Muscle of back (tissue), 11 donors: Measurements from ENCODE around the gene SNF8. TPM values are rescaled to one million over a fixed set of nuclear protein-coding genes. Genes with fewer than 3 reads are reported as not detected.

ENCODE experiments used
- DNase-seq, 3 donors: peaks; one replicate each; pipeline versions ENCODE4 v3.0.0 to v3.0.0-alpha.2; 2013
- polyA plus RNA-seq, 10 donors: library from polyadenylated mRNA; unstranded; fragments of 120-200 nt; gene quantifications; one replicate each; pipeline ENCODE4 v1.2.1, GENCODE V29; 2013; ENCODE audit not compliant: insufficient read length in 10 of 10

The SNF8 gene
- polyA plus RNA-seq, 10 donors: 59.5 to 78.6 (median 65.4) TPM

DNA sequence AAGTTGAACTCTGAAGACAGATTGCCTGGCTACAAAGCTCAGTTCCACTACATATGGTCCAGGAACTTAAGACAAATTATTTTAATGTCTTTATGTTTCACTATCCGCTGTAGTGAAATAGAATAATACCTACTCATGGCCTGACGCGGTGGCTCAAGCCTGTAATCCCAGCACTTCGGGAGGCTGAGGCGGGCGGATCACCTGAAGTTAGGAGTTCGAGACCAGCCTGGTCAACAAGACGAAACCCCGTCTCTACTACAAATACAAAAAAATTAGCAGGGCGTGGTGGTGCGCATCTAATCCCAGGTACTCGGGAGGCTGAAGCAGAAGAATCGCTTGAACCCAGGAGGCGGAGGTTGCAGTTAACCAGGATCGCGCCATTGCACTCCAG is 614 bp upstream of the SNF8 start:
- peak in 1 of 3 donors; percentile 6 for DNase-seq

DNA sequence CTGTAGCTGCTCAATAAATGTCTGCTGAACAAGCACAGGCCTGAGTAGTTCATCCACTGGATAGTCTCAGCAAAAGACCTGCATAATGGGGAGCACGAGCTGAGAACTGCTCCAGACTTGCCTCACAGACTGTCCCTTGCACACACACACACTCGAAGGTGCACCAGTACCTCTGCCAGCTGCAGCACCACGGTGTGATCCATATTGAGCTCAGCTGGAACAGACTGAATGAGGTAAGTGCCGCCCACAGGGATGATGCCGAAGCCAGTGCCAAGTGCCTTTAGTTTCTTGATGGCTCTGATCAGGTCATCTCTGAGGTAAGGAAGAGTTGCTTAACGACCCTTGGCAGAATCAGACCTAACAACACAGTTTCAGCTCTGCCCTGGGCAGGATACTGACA is 11.6 kb downstream of the SNF8 start:
- no peak for DNase-seq

DNA sequence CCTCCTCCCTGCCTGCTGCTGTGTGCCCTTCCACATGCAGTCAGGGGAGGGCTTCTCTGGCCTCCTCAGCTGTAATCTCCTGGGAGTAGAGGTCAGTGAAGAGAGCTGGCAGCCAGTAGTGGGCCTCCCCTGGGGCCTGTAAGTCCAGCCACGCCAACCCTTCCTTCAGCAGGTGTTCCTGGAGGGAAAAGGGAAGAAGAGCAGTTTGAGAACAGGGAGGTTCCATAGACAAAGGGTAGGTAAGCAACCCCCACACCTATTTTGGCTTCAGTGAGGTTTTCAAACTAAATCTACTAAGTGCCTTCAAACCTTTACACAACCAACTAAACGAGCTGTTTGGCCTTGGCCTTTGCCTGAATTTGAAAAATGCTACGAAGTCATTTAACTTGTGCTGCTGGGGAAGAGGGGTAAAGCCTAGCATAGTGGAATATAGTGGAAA is 14.2 kb downstream of the SNF8 start:
- DNase-seq: no peak

DNA sequence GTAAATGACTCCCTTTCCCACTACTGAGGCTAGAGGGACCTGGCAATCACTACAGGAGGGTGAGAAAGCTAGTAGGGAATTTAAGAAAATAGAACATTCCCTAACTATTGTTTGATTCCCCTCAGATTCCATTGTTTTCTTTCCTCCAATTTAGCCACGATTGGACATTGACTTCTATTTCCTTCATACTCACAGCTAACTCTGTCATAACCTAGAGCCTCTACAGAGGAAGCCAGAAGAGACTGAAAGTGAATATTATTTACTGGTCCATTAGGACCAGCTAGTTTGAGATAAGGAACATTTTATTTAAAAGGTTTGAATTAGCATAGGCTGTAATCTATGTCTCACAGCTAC is 14.9 kb downstream of the SNF8 start:
- no peak for DNase-seq

DNA sequence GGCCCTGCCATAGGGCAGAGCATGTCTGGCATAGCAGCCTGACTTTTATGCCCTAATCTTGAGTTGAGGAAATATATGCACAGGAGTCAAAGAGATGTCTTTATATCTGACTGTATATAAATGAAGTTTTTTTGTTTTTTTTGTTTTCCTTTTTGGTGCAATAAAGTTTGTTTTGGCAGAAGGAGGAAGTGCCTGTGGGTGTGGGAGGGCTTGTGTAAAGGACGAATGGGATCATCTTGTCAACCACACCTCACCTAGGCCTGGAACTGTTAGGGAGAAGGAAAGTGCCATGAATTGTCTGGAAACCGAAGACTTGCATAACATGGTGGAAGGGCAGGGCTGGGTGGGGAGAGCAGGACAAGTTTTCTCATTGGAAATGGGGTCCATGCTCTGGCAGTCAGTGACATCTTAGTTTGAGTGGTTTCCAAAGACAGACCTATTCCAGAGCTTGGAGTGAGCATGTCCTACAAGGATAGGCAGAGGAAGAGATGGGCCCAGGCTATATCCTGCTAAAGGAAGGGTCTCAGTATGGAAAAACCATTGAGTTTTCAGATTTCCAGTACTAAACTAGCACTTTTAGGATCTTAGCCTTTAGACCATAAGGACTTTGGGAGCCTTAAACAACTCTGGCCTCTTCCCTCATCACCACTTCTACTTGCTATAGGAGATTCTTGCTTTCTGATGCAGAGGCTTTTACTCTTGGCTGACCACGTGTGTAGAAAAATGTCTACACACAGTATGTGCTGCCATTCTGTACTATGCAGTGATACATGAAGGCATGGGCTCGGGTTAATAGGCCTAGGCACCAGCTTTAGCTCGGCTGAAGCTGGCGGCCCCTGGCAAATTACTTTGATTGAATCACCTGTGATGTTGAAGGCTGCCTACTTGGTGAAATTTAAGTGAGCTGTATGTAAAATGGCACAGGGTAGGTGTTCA is 15.5 kb downstream of the SNF8 start:
- DNase-seq: no peak

DNA sequence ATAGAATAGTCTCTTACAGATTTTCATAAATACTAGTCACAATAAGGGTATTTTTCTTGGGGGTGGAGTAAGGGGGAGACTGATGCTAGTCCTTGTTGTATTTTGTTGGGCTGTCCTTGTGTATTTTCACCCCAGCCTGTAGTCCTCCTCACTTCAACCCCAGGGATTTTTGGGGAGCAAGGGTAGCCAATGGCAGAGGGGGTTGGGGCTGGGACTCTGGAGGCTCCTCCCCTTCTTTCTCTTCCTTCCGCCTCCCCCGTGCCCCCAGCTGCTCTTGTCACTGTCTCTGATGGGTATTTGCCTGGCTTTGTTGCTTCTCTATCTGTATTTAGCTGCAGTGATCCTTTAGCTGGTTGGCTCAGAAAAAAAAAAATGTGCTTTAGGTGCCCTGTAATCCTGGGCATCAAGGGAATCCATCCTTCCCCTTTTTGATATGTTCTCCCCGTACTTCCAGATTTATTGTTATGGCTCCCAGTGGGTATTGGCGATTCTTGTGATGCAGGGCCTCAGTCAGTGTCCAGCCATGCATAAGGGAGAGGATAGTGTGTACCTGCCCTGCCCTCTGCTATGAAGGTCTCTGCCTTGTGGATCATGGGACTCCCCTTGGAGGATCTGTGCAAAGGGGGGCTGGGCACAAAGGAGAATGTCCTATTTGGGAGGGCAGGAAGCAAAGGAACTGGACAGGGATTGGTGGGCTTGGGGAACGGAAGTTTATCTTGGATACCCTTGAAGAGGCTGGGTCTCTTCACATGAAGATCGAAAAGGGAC is 16.5 kb downstream of the SNF8 start:
- DNase-seq: no peak

DNA sequence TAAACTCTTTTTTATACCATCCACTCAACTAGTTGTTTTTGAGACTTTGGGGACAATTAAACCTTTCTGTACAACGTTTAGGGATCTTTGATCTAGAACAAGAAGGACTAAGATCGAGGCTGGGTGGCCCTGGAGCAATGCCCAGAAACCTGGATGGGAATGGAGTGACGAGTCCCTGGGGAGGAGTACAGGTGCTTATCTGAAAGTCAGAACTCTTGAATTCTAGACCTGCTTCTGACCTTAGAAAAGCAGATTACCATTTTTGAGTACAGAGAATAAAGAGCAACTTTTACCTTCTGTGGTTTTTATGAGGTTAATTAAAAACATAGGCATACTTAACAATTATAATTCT is 18.7 kb downstream of the SNF8 start:
- DNase-seq: no peak

DNA sequence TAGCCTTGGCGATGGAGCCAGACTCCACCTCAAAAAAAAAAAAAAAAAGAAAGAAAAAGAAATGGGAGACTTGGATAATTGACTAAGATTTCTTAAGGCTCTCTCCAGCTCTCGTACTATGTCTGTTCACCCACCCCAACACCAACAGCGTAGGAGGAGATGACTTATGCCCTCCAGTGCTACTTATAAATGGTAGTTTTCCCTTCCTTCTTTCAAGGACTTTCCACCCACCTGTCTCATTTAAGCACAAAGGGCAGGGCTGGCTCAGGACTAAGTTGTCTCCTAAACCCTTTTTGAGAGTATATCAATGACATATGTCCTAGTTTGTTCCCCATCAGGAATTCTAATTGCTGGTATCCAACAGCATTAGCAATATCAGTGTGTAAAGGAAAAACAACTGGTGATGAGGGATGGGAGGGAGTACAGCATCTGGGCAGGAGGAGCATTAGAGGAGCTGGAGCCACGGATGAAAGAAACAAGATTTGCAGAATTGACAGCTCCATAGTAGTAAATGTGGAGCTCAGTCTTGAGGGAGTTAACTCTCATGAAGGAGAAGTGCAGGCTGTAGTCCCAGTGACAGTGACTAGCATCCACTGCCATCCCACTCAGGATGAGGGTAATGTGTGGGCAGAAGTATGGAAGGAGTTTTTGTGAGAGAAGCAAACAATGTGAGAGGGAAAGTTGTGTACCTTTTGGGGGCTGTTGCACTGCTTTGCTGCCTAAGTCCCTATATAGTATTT is 19.2 kb downstream of the SNF8 start:
- DNase-seq: no peak

DNA sequence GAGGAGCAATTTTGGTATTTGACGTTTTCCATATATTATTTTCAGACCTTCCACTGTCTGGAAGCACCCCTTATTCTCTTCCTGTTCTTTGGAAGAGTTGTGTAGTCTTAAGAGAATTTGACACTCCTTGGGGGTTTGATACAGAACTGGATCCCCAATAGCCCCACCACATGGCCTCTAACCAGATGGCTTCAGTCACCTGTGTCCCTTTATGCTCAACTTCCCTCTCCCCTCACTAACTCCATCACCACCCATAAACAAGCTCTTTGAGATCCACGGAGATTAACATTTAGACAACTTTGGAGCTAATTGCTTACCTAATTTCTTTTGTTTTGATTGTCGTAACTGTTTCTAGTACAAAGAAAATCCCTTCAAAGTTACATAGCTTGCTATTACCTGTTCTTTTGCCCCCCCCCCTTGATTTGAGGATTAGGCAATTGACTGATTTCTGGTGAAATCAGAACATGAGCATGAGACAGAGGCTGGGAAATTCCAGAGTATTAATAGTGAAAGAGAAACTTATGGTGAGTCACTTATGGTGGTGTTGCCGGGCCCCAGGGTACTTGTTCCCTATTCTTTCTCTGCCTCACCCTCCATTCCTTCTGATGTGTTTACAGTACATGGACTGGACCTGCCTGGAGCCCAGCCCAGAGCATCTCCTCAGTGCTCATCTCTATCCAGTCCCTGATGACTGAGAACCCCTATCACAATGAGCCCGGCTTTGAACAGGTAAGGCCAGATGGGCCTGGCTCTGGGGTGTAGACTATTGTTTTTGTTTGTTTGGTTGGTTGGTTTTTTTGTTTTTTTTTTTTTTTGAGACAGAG is 29.0 kb downstream of the SNF8 start:
- DNase-seq: peak in 1 of 3 donors; percentile 27

DNA sequence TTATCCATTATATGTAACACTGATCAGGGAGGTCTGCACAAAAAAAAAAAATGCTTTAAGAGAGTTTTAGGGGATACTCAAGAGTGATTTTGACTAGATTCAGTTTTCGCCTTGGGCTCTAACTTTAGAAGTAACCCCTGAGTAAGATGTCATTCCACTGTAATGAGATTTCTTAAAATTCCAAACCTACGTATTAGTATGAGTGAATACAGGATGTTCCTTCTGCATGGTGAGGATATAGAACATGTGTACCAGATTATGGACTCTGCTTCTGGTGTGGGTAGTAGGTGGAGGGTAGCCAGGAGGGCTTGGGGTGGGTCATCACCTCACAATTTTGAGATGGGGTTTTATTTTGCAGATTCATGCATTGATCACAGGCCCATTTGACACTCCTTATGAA is 32.2 kb downstream of the SNF8 start:
- DNase-seq: no peak

DNA sequence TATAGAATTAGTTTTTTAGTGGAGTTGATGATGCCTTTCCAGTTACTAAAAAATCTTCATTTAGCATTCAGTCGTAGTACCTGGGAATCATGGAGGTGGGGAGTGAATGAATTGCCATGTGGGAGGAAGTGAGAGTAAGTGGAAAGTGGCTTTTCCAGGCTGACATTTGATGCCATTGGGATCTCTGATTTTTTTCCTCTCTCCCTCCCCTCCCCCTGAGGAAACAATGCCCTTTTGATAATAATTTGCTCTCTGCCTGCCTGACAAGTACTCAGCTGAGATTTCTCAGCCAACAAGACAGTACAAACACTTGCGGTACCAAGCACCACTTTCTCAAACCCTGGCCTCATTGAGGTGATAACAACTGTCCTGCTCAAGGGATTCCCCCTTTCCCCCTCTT is 34.3 kb downstream of the SNF8 start:
- no peak for DNase-seq

DNA sequence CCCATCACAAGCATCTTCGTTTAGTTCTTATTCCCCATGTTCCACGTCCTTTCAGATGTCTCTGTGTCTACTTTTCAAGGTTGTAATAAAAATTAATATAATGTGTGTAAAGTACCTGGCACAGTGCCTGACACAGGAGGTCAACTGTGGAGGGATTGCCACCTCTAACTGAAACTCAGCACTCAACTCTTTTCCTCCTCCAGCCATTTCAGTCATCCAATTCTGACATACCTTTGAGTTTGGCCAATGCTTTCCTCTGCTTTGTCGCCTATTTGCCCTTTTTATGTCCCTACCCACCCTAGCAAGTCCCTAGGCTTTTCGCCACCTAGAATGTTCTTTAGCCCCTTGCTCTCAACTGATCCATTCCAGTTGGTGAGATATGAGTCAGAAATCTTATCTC is 34.9 kb downstream of the SNF8 start:
- DNase-seq: no peak

DNA sequence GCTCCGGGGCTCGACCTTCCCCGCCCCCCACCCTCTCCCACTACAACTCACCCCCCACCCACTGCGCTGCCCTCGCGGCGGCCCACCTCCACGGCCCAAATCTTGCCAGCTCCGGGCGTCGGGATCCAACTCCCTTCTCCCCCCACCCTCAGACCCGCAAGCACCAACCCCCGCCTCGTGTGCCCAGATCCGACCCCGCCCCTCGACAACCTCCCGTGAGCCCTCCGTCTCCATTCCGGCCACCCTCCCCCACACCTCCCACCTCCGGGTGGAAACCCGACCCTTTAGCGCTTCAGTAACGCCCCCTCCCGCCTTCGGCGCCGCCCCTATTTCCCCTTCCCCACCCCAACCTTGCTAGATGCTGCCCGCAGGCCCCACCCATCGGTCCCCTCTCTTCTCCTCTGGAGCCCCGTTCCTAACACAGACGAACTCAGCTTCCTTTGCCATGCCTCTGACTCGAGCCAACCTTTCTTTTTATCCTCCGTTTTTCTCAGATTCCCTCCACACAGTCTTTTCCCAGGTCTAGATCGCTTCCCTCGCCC is 35.7 kb downstream of the SNF8 start:
- DNase-seq: peak; percentile 88 to 94 (median 89)

DNA sequence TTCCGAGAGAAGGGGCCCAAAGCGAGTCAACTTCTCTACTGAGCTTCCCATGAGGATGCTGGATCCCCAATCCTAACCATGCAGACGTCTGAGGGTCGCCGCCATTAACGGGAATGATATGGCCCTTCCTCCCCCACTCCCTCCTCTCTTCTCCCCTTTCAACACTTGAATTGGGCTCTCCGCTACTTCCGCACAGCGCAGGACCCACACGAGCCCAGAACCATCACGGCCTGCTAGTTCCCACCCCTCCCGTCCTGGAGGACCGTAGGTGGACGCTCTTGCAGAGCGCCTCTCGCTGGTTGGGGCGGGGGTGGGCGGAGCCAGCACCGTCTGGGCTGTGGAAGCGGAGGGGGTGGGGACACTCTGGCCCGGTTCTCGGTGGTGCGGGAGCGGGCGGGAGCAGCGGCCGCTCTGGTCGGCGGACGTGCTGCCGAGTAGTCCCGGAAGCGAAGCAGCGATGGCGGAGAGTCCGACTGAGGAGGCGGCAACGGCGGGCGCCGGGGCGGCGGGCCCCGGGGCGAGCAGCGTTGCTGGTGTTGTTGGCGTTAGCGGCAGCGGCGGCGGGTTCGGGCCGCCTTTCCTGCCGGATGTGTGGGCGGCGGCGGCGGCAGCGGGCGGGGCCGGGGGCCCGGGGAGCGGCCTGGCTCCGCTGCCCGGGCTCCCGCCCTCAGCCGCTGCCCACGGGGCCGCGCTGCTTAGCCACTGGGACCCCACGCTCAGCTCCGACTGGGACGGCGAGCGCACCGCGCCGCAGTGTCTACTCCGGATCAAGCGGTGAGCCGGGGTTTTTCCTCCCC is 36.4 kb downstream of the SNF8 start, which contains the start of gene UBE2Z:
Gene UBE2Z, plus strand, starts transcription at position 361 of the 797 bp plus-strand sequence. Its CDS starts 97 bp downstream, at position 458.
- DNase-seq: peak; percentile 95 to 98 (median 96)

DNA sequence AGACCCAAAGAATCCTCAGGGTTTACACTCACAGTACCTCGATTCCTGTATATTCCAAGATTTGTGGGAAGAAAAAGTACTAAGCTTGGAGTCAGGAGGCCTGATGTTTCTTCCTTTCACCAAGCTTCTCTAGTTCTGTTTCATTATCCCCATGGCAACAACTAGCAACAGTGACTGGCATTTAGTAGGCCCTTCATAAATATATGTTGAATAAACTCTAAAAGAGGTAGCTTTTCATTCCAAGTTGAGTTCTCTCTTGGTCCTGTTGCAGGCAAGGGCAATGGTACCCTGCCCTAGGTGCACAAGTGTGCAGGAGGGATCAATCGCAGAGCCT is 37.0 kb downstream of the SNF8 start:
- no peak for DNase-seq

DNA sequence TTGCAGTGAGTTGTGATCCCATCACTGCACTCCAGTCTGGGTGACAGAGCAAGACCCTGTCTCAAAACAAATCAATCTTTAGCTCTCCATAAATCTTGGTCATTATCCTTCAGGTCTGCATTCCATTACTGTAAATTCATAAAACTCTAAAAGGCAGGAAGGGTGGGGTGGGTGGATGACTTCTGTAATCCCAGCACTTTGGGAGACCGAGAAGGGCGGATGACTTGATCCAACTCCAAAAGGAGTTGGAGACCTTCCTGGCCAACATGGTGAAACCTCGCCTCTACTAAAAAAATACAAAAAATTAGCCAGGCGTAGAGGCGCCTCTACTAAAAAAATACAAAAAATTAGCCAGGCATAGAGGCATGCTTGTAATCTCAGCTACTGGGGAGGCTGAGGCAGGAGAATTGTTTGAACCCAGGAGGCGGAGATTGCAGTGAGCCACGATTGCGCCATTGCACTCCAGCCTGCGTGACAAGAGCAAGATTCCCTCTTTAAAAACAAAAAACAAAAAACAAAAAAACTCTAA is 38.6 kb downstream of the SNF8 start:
- no peak for DNase-seq

DNA sequence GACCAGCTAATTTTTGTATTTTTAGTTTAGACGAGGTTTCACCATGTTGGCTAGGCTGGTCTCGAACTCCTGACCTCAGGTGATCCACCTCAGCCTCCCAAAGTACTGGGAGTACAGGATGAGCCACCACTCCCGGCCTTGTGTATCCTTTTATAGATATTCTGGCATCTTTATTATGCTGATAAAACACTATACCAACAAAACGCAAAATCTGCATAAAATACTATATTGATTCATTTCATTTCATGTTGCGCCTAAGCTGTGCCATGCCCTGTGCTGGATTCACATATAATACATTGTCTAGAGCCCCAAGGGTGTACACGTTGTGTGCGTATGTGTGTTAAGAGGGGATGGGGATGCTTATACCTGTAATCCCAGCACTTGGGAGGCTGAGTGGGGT is 40.2 kb downstream of the SNF8 start:
- DNase-seq: no peak

DNA sequence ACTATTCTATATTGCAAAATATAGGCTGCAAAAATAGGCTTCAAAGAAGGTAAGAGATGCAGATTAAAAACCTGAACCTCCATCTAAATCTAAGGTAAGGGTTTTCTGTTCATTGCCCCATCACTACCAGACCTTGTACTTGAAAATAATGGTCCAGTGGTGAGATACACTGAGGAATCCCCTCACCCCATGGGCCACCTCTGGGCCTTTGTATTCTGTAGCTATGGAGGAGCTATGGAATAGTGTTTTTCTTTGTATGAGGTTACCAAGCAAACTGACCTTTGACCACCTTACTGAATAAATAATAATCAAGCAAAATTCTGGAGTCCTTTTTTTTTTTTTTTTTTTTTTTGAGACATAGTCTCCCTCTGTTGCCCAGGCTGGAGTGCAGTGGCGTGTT is 41.2 kb downstream of the SNF8 start:
- DNase-seq: no peak

DNA sequence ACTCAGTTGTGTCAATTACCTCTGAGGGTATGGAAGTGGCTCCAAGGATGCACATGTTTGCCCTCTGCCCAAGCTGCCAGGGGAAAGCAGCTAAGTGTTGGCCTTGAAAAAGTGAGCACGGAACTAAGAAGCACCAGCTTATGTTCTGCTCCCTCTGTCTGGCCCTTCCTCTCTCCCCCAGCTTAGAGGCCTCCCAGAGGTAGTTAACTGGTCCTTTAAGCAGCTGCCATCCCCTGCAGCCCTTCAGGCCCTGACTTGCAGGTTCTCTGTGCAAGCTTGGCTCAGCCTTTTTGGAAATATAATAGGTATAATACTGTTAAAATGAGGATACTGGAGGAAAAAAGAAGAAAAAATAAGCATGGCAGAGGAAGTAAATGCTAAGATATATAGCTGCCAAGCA is 43.4 kb downstream of the SNF8 start:
- DNase-seq: no peak

DNA sequence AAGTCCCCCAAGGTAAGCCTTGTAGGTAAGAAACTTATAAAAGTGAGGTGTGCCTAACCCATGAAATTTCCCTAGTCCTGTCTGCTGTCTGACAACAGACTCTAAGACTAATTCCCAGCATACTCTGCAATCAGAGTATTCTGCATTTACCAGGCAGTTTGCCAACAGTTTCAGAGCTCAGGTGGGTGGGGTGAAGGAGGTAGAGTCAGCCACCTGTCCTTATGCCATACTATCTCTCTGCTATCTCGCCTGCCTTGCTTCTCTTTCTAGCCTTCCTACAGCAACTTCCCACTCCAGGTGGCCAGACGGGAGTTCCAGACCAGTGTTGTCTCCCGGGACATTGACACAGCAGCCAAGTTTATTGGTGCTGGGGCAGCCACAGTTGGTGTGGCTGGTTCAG is 49.8 kb downstream of the SNF8 start:
- DNase-seq: no peak
